GM12878 (cell line): ENCODE measurements around the gene ACTG1. TPM values are rescaled to one million over a fixed set of nuclear protein-coding genes. Genes with fewer than 3 reads are reported as not detected.

ENCODE experiments used
- ATAC-seq: fragments of 200-7000 bp; cut with Tn5 transposase; 3 replicates; pipeline ENCODE4 v1.9.1; 2020; ENCODE audit warnings: mild to moderate bottlenecking, moderate library complexity
- BruUV-seq: library from RNA; stranded (reverse); fragments of 400-500 nt; replicated peaks from 2 replicates; lab custom pipeline; 2021; lab: Mats Ljungman, UMichigan
- CTCF ChIA-PET: fragments of 300-600 bp; sonication (Branson Sonifier 250); formaldehyde crosslinking; extraction: SDS; loops from one replicate; lab custom pipeline; 2021; ENCODE audit warnings: inconsistent platforms; lab: Yijun Ruan, JAX
- POLR2A ChIA-PET: fragments of 350-600 bp; formaldehyde crosslinking; extraction: SDS; loops from one replicate; lab custom pipeline; 2021; ENCODE audit warnings: inconsistent platforms; lab: Charles Lee
- RAD21 ChIA-PET: fragments of 300-600 bp; sonication (Branson Sonifier 250); formaldehyde crosslinking; loops from one replicate; lab custom pipeline; 2023; ENCODE audit warnings: antibody characterized with exemption; ENCODE audit not compliant: unreplicated experiment; lab: Charles Lee
- SMC1A ChIA-PET: fragments of 300-600 bp; sonication (Branson Sonifier 250); formaldehyde crosslinking; loops from one replicate; lab custom pipeline; 2023; ENCODE audit not compliant: unreplicated experiment, uncharacterized antibody; lab: Charles Lee
- DNase-seq: peaks from one replicate; pipeline ENCODE4 v3.0.0-alpha.2; 2011; ENCODE audit warnings: low read depth, low spot score
- FAIRE-seq: peaks from 3 replicates; lab custom pipeline; 2011; peaks lifted over from hg19 to GRCh38; lab: Jason Lieb, UNC
- H2AFZ ChIP-seq: 2 replicates; pipeline ENCODE4 v1.6.0; 2011; ENCODE audit warnings: low read depth, low read length, control low read depth; ENCODE audit not compliant: control insufficient read depth
- H3K27ac ChIP-seq: 2 replicates; pipeline ENCODE4 v1.5.1; 2011; ENCODE audit warnings: control low read depth; ENCODE audit not compliant: control insufficient read depth, insufficient read depth
- H3K27me3 ChIP-seq, 2 experiments: replicated peaks in 1 of 2; 2 replicates each; pipeline versions ENCODE4 v1.6.0 to v1.6.1; 2011; ENCODE audit warnings: low read length in 1 of 2; ENCODE audit not compliant: control insufficient read depth in 2 of 2, insufficient read depth in 2 of 2
- H3K36me3 ChIP-seq, 2 experiments: 2 replicates each; pipeline ENCODE4 v1.5.1; 2011; ENCODE audit warnings: low read length in 1 of 2; ENCODE audit not compliant: control insufficient read depth in 2 of 2, insufficient read depth in 2 of 2
- H3K4me1 ChIP-seq: 2 replicates; pipeline ENCODE4 v1.6.1; 2011; ENCODE audit warnings: mild to moderate bottlenecking, low read length, moderate library complexity, mixed read lengths; ENCODE audit not compliant: control insufficient read depth, insufficient read depth
- H3K4me2 ChIP-seq: 2 replicates; pipeline ENCODE4 v1.6.0; 2011; ENCODE audit warnings: control low read depth; ENCODE audit not compliant: control insufficient read depth, insufficient read depth
- H3K4me3 ChIP-seq: fragments of 200-600 bp; sonication (generic); 2 replicates; pipeline ENCODE4 v1.5.1; 2016
- H3K79me2 ChIP-seq: 2 replicates; pipeline ENCODE4 v1.6.0; 2011; ENCODE audit warnings: low read length; ENCODE audit not compliant: control insufficient read depth, insufficient read depth
- H3K9ac ChIP-seq: 2 replicates; pipeline ENCODE4 v1.8.0; 2011; ENCODE audit warnings: low read length, control low read depth, mixed read lengths; ENCODE audit not compliant: control insufficient read depth, insufficient read depth
- H3K9me3 ChIP-seq: replicated peaks from 3 replicates; pipeline ENCODE4 v1.5.1; 2011; ENCODE audit warnings: mild to moderate bottlenecking, low read length; ENCODE audit not compliant: control insufficient read depth, insufficient read depth
- H4K20me1 ChIP-seq: 2 replicates; pipeline ENCODE4 v1.6.0; 2011; ENCODE audit not compliant: control insufficient read depth, insufficient read depth
- ASH2L ChIP-seq: fragments of 300-600, 200-600 bp; sonication (generic); IDR thresholded peaks from 2 replicates; pipeline ENCODE4 v1.6.1; 2017; ENCODE audit warnings: low read depth, mild to moderate bottlenecking, borderline replicate concordance
- GABPA ChIP-seq: IDR thresholded peaks from 2 replicates; pipeline ENCODE4 v1.6.1; 2014; ENCODE audit warnings: antibody characterized with exemption, low read depth, mild to moderate bottlenecking, inconsistent platforms
- NFYB ChIP-seq: IDR thresholded peaks from 2 replicates; pipeline ENCODE4 v1.6.1; 2011; ENCODE audit warnings: low read depth, mild to moderate bottlenecking, low read length, improper control_type of control experiment, moderate library complexity; ENCODE audit not compliant: insufficient read depth
- NR2C2 ChIP-seq: IDR thresholded peaks from 2 replicates; pipeline ENCODE4 v1.6.1; 2011; ENCODE audit warnings: borderline replicate concordance, low read depth; ENCODE audit not compliant: control insufficient read depth, insufficient read length
- PML ChIP-seq: IDR thresholded peaks from 2 replicates; pipeline ENCODE4 v1.6.1; 2012; ENCODE audit warnings: low read length, inconsistent platforms
- SMARCA5 ChIP-seq: fragments of 450-650 bp; IDR thresholded peaks from 2 replicates; pipeline ENCODE4 v1.6.1; 2017; ENCODE audit warnings: mild to moderate bottlenecking
- TCF7 ChIP-seq: IDR thresholded peaks from 2 replicates; pipeline ENCODE4 v1.6.1; 2014; ENCODE audit warnings: antibody characterized with exemption, borderline replicate concordance
- ZNF384 ChIP-seq: IDR thresholded peaks from 2 replicates; pipeline ENCODE4 v1.6.1; 2012; ENCODE audit warnings: low read depth, mild to moderate bottlenecking, low read length, improper control_type of control experiment, borderline replicate concordance
- ZZZ3 ChIP-seq: IDR thresholded peaks from 2 replicates; pipeline ENCODE4 v1.6.1; 2011; ENCODE audit warnings: low read depth; ENCODE audit not compliant: control insufficient read depth, insufficient read length
- WGBS: methylation state at CpG from one replicate; pipeline ENCODE4 v1.1.6; 2016; ENCODE audit warnings: low lambda C conversion rate; ENCODE audit not compliant: insufficient replicate concordance, insufficient coverage; ENCODE audit errors: missing lambda C conversion rate; 5-methylcytosine and 5-hydroxymethylcytosine counted together
- in situ Hi-C: fragments of 300-500 bp; cut with MboI; formaldehyde crosslinking; loops from 9 replicates; pipeline ENCODE4 v1.14.3; 2018; ENCODE audit warnings: mixed read lengths
- intact Hi-C: fragments of 100-400 bp; cut with micrococcal nuclease; formaldehyde crosslinking; loops from one replicate; pipeline ENCODE4 v1.14.2; 2022; ENCODE audit not compliant: unreplicated experiment
- polyA plus RNA-seq, 11 experiments: library from polyadenylated mRNA; depleted of rRNA in 4 of 11; unstranded in 6 of 11; stranded (reverse) in 5 of 11; fragments of >200 nt; fragmentation: Nextera tagmentation in 4 of 11; fragmentation: Illumina TruSeq in 1 of 11; extraction: Ambion mirVana in 4 of 11; extraction: Trizol in 1 of 11; gene quantifications; 1 replicate in 1 of 11; 2 replicates in 10 of 11; pipeline versions ENCODE4 v1.2.1 to v1.2.3, GENCODE V29; 2011 to 2016; ENCODE audit warnings: inconsistent platforms in 2 of 11, missing spikeins in 2 of 11, low read depth in 1 of 11
- total RNA-seq, 4 experiments: library from RNA; depleted of rRNA in 3 of 4; stranded (reverse); fragments of >200 nt in 3 of 4; fragmentation: Illumina TruSeq in 1 of 4; extraction: Trizol in 1 of 4; gene quantifications; 2 replicates each; pipeline versions ENCODE4 v1.2.1 to v1.2.3, GENCODE V29; 2013 to 2021
- TF ChIP-seq, protein P1 (sequence below): fragments of 450-650 bp; formaldehyde crosslinking; IDR thresholded peaks from 2 replicates; pipeline ENCODE4 v1.5.0; 2022; ENCODE audit warnings: mild to moderate bottlenecking, missing genetic modification characterization
- TF ChIP-seq, protein P2 (sequence below): IDR thresholded peaks from 2 replicates; pipeline ENCODE4 v1.6.1; 2011; ENCODE audit warnings: mild to moderate bottlenecking, low read depth, low read length, moderate library complexity; ENCODE audit not compliant: insufficient replicate concordance

Gene ACTG1
- total and polyA plus RNA-seq, 10 of the 15 experiments (the other 5 are each of a cell fraction or from before 2014, with no cell fraction given) = 810 to 6,105 (median 3,650) TPM

DNA sequence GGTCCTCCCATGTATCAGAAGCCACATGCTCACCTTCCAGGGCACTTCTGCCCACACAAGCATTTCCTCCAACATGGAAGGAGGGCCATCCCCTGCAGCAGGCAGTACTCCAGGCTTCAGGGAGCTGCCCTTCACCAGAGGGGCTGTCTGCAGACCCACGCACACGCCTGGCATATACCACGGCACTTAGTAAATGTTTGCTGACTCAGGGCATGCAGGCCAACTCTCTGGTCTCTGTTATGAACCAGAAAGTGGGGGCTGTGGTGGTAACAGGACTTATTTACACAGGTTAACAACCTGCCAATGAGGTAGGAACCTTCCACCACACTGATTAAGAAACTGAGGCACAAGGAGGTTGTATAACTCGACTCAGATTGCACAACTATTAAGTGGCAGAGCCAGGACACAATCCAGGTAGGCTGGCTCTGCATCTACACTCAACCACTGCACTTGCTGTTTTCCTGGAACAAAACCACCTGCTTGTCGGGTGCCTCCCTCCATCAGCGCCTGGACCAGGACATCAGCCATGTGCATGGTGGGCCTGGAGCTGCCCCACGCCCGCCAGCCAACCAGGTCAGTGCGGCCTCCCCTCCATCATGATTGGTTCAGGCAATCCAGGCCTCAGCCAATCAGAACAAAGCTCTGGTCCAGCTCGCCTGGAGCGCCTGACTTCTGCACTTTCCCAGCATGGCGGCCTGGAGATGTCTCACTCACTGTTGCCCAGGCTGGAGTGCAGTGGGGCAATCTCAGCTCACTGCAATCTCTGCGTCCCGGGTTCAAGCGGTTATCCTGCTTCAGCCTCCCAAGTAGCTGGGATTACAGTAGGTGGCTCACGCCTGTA lies 19.2 kb downstream of the ACTG1 start:
- Histone ChIP-seq H3K4me3 (no peak overlapping the region), H3K4me2 (no peak overlapping the region), H3K4me1 (no peaks in the 10 kb centered on the region), H4K20me1 (no peaks in the 10 kb centered on the region), H3K27me3 (peaks cover 4 to 5% of the 10 kb centered on the region in 2 experiments; a peak in 3 of 4 replicates), H3K9ac (no peak overlapping the region), H3K27ac (no peak overlapping the region), H3K79me2 (no peaks in the 10 kb centered on the region), H3K36me3 (no peaks in the 10 kb centered on the region), H3K9me3 (no peaks in the 10 kb centered on the region; the same call in 2 of the 3 replicates), H2AFZ (no peak overlapping the region)
- FAIRE-seq (no peak), ATAC-seq (no peak), DNase-seq (no peak)
- in situ Hi-C loops = loop anchor here (25.0 kb wide), 1 partner anchor 356 kb away; no protein-coding TSS in a partner anchor
- SMC1A ChIA-PET = no interaction called here
- CTCF ChIA-PET = interaction anchor here (1.4 kb wide), 1 partner anchor 240 kb away, joined by 3 read pairs; no protein-coding TSS in a partner anchor
- TF ChIP-seq GABPA (no peak), NFYB (peak; percentile 56; the same call in 1 of the 2 replicates)
- POLR2A ChIA-PET = no interaction called here
- WGBS = 54% methylated on average over 16 of the region's 16 CpGs
- BruUV-seq = no TSS peak
- RAD21 ChIA-PET = no interaction called here
- intact Hi-C loops = no loop called here

DNA sequence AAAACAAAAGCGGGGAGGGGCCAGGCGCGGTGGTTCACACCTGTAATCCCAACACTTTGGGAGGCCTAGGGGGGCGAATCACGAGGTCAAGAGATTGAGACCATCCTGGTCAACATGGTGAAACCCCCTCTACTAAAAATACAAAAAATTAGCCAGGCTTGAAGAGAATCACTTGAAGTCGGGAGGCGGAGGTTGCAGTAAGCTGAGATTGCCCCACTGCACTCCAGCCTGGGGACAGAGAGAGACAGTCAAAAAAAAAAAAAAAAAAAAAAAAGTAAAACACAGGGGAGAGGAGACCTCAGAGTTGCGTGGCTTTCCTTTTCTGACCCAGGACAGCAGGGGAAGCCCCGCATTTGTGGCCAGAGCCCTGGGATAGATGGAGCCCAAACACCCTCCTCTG lies 19.9 kb downstream of the ACTG1 start:
- FAIRE-seq (no peak), DNase-seq (no peak), ATAC-seq (no peak)
- ChIA-PET SMC1A (no interaction called here), POLR2A (no interaction called here), CTCF (interaction anchor here (0.9 to 1.4 kb wide), 2 partner anchors 14 to 240 kb away, joined by 3 to 5 read pairs; no protein-coding TSS in a partner anchor), RAD21 (no interaction called here)
- H3K9me3 ChIP-seq = no peaks in the 10 kb centered on the region; the same call in 2 of the 3 replicates
- H3K4me3 ChIP-seq = no peak overlapping the region
- intact Hi-C loops = no loop called here
- no TSS peak for BruUV-seq
- no peak overlapping the region for H3K4me2 ChIP-seq
- no peaks in the 10 kb centered on the region for H4K20me1 ChIP-seq
- H3K4me1 ChIP-seq = no peaks in the 10 kb centered on the region
- no peak overlapping the region for H3K9ac ChIP-seq
- H3K79me2 ChIP-seq = no peaks in the 10 kb centered on the region
- 29% methylated on average over 9 of the region's 9 CpGs for WGBS
- no peak overlapping the region for H3K27ac ChIP-seq
- no peak overlapping the region for H2AFZ ChIP-seq
- H3K27me3 ChIP-seq = peaks cover 4 to 5% of the 10 kb centered on the region in 2 experiments; a peak in 3 of 4 replicates
- in situ Hi-C loops = loop anchor here (25.0 kb wide), 1 partner anchor 355 kb away; no protein-coding TSS in a partner anchor
- no peaks in the 10 kb centered on the region for H3K36me3 ChIP-seq
- TF ChIP-seq, protein P1, sequence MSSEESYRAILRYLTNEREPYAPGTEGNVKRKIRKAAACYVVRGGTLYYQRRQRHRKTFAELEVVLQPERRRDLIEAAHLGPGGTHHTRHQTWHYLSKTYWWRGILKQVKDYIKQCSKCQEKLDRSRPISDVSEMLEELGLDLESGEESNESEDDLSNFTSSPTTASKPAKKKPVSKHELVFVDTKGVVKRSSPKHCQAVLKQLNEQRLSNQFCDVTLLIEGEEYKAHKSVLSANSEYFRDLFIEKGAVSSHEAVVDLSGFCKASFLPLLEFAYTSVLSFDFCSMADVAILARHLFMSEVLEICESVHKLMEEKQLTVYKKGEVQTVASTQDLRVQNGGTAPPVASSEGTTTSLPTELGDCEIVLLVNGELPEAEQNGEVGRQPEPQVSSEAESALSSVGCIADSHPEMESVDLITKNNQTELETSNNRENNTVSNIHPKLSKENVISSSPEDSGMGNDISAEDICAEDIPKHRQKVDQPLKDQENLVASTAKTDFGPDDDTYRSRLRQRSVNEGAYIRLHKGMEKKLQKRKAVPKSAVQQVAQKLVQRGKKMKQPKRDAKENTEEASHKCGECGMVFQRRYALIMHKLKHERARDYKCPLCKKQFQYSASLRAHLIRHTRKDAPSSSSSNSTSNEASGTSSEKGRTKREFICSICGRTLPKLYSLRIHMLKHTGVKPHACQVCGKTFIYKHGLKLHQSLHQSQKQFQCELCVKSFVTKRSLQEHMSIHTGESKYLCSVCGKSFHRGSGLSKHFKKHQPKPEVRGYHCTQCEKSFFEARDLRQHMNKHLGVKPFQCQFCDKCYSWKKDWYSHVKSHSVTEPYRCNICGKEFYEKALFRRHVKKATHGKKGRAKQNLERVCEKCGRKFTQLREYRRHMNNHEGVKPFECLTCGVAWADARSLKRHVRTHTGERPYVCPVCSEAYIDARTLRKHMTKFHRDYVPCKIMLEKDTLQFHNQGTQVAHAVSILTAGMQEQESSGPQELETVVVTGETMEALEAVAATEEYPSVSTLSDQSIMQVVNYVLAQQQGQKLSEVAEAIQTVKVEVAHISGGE = no peak
- TF ChIP-seq ZZZ3 (no peak), SMARCA5 (no peak), TCF7 (no peak), ASH2L (no peak), ZNF384 (no peak), NR2C2 (no peak), PML (no peak)
- TF ChIP-seq, protein P2, sequence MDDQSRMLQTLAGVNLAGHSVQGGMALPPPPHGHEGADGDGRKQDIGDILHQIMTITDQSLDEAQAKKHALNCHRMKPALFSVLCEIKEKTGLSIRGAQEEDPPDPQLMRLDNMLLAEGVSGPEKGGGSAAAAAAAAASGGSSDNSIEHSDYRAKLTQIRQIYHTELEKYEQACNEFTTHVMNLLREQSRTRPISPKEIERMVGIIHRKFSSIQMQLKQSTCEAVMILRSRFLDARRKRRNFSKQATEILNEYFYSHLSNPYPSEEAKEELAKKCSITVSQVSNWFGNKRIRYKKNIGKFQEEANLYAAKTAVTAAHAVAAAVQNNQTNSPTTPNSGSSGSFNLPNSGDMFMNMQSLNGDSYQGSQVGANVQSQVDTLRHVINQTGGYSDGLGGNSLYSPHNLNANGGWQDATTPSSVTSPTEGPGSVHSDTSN = no peak
